SK-N-SH (cell line): ENCODE measurements around the gene PARD3B. TPM values are rescaled to one million over a fixed set of nuclear protein-coding genes. Genes with fewer than 3 reads are reported as not detected.

Experiments
- CTCF ChIA-PET: fragments of 300-600, 350-600 bp; formaldehyde crosslinking; extraction: SDS; loops from one replicate; lab custom pipeline; 2021; lab: Yijun Ruan, JAX
- POLR2A ChIA-PET: fragments of 350-600 bp; sonication (Branson Sonifier 250); formaldehyde crosslinking; extraction: SDS; loops from one replicate; lab custom pipeline; 2020; ENCODE audit warnings: antibody characterized with exemption, inconsistent platforms; lab: Yijun Ruan, JAX
- DNase-seq: peaks from one replicate; pipeline ENCODE4 v3.0.0; 2012
- H2AFZ ChIP-seq: fragments of 200-600 bp; sonication (generic); 2 replicates; pipeline ENCODE4 v1.8.1; 2016; ENCODE audit warnings: antibody characterized with exemption, mild to moderate bottlenecking, low read depth
- H3F3A ChIP-seq: fragments of 200-600 bp; sonication (generic); replicated peaks from 2 replicates; pipeline ENCODE3; 2016; ENCODE audit warnings: antibody characterized with exemption, mild to moderate bottlenecking; ENCODE audit not compliant: insufficient read depth
- H3K27ac ChIP-seq, 2 experiments: fragments of 200-500 bp in 1 of 2; fragments of 200-600 bp in 1 of 2; sonication (Bioruptor generic) in 1 of 2; sonication (generic), shearing (Covaris generic) in 1 of 2; 2 replicates each; pipeline versions ENCODE4 v1.5.1 to v1.6.1; 2014 to 2016; ENCODE audit warnings: low read depth in 2 of 2, inconsistent platforms in 1 of 2, low read length in 1 of 2, mild to moderate bottlenecking in 1 of 2, mixed read lengths in 1 of 2
- H3K27me3 ChIP-seq: fragments of 200-600 bp; sonication (generic), shearing (Covaris generic); 2 replicates; pipeline ENCODE4 v1.6.1; 2016; ENCODE audit warnings: mixed run types; ENCODE audit not compliant: insufficient read depth
- H3K36me3 ChIP-seq, 2 experiments: fragments of 200-500 bp in 1 of 2; fragments of 200-600 bp in 1 of 2; sonication (Bioruptor generic) in 1 of 2; sonication (generic) in 1 of 2; replicated peaks in 1 of 2; 2 replicates each; pipeline versions ENCODE3 to v1.5.1; 2014 to 2016; ENCODE audit warnings: low read length in 1 of 2, mild to moderate bottlenecking in 1 of 2; ENCODE audit not compliant: insufficient read depth in 2 of 2, control insufficient read depth in 1 of 2
- H3K4me1 ChIP-seq, 2 experiments: fragments of 200-500 bp in 1 of 2; fragments of 200-600 bp in 1 of 2; sonication (Bioruptor generic) in 1 of 2; sonication (generic), shearing (Covaris generic) in 1 of 2; 2 replicates each; pipeline versions ENCODE4 v1.5.1 to v1.6.1; 2014 to 2016; ENCODE audit warnings: low read depth in 1 of 2, low read length in 1 of 2, mixed run types in 1 of 2; ENCODE audit not compliant: insufficient read depth in 2 of 2, control insufficient read depth in 1 of 2
- H3K4me2 ChIP-seq: fragments of 200-600 bp; sonication (generic), shearing (Covaris generic); 2 replicates; pipeline ENCODE4 v1.6.1; 2017; ENCODE audit warnings: mixed run types
- H3K4me3 ChIP-seq, 2 experiments: fragments of 200-500 bp in 1 of 2; fragments of 200-600 bp in 1 of 2; sonication (Bioruptor generic) in 1 of 2; sonication (generic), shearing (Covaris generic) in 1 of 2; 2 replicates each; pipeline versions ENCODE4 v1.5.1 to v1.8.1; 2014 to 2016; ENCODE audit warnings: low read depth in 2 of 2, inconsistent platforms in 1 of 2, low read length in 1 of 2, mild to moderate bottlenecking in 1 of 2, mixed read lengths in 1 of 2, moderate library complexity in 1 of 2
- H3K79me2 ChIP-seq: fragments of 200-600 bp; sonication (generic); 2 replicates; pipeline ENCODE4 v1.8.1; 2017; ENCODE audit warnings: mild to moderate bottlenecking; ENCODE audit not compliant: insufficient read depth
- H3K9ac ChIP-seq: fragments of 200-600 bp; sonication (generic); 2 replicates; pipeline ENCODE4 v1.6.1; 2017; ENCODE audit warnings: mixed run types
- H3K9me2 ChIP-seq: fragments of 200-600 bp; sonication (generic); 2 replicates; pipeline ENCODE4 v1.6.1; 2017; ENCODE audit warnings: mixed run types
- H3K9me3 ChIP-seq: fragments of 200-600 bp; sonication (generic); 2 replicates; pipeline ENCODE4 v1.6.1; 2017; ENCODE audit warnings: mixed run types, mild to moderate bottlenecking, moderate library complexity
- H4K20me1 ChIP-seq: fragments of 200-600 bp; sonication (generic); 2 replicates; pipeline ENCODE4 v1.6.1; 2017; ENCODE audit warnings: mild to moderate bottlenecking, mixed run types; ENCODE audit not compliant: insufficient read depth
- CHD2 ChIP-seq: fragments of 150-350 bp; IDR thresholded peaks from 2 replicates; pipeline ENCODE4 v1.6.1; 2018; ENCODE audit warnings: low read length; ENCODE audit not compliant: partially characterized antibody
- ELF1 ChIP-seq: IDR thresholded peaks from 2 replicates; pipeline ENCODE4 v1.4.0; 2012
- EP300 ChIP-seq, 2 experiments: IDR thresholded peaks; 2 replicates each; pipeline versions ENCODE4 v1.4.0 to v1.6.1; 2012; ENCODE audit warnings: borderline replicate concordance in 1 of 2, low read depth in 1 of 2, low read length in 1 of 2
- EZH2phosphoT487 ChIP-seq: fragments of 200-600 bp; sonication (generic); IDR thresholded peaks from 2 replicates; pipeline ENCODE4 v1.6.1; 2017; ENCODE audit warnings: low read depth, mixed run types, mild to moderate bottlenecking, antibody characterized with exemption, moderate library complexity, borderline replicate concordance
- JUND ChIP-seq: IDR thresholded peaks from 2 replicates; pipeline ENCODE4 v1.4.0; 2012
- MEF2A ChIP-seq: IDR thresholded peaks from 2 replicates; pipeline ENCODE4 v1.4.0; 2012; ENCODE audit warnings: low read depth, borderline replicate concordance
- MXI1 ChIP-seq: IDR thresholded peaks from 2 replicates; pipeline ENCODE4 v1.6.1; 2012; ENCODE audit warnings: mild to moderate bottlenecking, low read depth, low read length, improper control_type of control experiment
- NRF1 ChIP-seq: IDR thresholded peaks from 2 replicates; pipeline ENCODE4 v1.6.1; 2012; ENCODE audit warnings: low read depth, mild to moderate bottlenecking, low read length
- POLR2AphosphoS5 ChIP-seq: IDR thresholded peaks from 2 replicates; pipeline ENCODE4 v1.6.1; 2012; ENCODE audit warnings: low read depth, low read length
- RAD21 ChIP-seq: IDR thresholded peaks from 2 replicates; pipeline ENCODE4 v1.6.1; 2012; ENCODE audit warnings: mild to moderate bottlenecking, low read length
- RCOR1 ChIP-seq: fragments of 150-350 bp; IDR thresholded peaks from 2 replicates; pipeline ENCODE4 v1.6.1; 2017; ENCODE audit warnings: antibody characterized with exemption, low read length
- RFX5 ChIP-seq: IDR thresholded peaks from 2 replicates; pipeline ENCODE4 v1.6.1; 2012; ENCODE audit warnings: mild to moderate bottlenecking, improper control_type of control experiment, low read length
- RXRA ChIP-seq: IDR thresholded peaks from 2 replicates; pipeline ENCODE4 v1.4.0; 2012; ENCODE audit warnings: low read depth, mild to moderate bottlenecking, borderline replicate concordance
- SIN3A ChIP-seq: IDR thresholded peaks from 2 replicates; pipeline ENCODE4 v1.6.1; 2012; ENCODE audit warnings: low read depth, mild to moderate bottlenecking, low read length, moderate library complexity, borderline replicate concordance
- SMC3 ChIP-seq: IDR thresholded peaks from 2 replicates; pipeline ENCODE4 v1.6.1; 2012; ENCODE audit warnings: low read depth, low read length, improper control_type of control experiment
- TCF12 ChIP-seq: IDR thresholded peaks from 2 replicates; pipeline ENCODE4 v1.4.0; 2012
- TEAD4 ChIP-seq: IDR thresholded peaks from 2 replicates; pipeline ENCODE4 v1.4.0; 2012; ENCODE audit warnings: mild to moderate bottlenecking, borderline replicate concordance; ENCODE audit not compliant: insufficient read depth
- YY1 ChIP-seq: IDR thresholded peaks from 2 replicates; pipeline ENCODE4 v1.4.0; 2012; ENCODE audit warnings: low read depth, mild to moderate bottlenecking
- WGBS: methylation state at CpG from one replicate; pipeline ENCODE4 v1.1.6; 2017; ENCODE audit warnings: low lambda C conversion rate; 5-methylcytosine and 5-hydroxymethylcytosine counted together
- polyA plus RNA-seq, 3 experiments: library from polyadenylated mRNA; depleted of rRNA; stranded (reverse); fragments of >200 nt; gene quantifications; 2 replicates each; pipeline ENCODE4 v1.2.3, GENCODE V29; 2012
- TF ChIP-seq, protein P1 (sequence below): IDR thresholded peaks from 2 replicates; pipeline ENCODE4 v1.4.0; 2012; ENCODE audit warnings: low read depth
- TF ChIP-seq, protein P2 (sequence below): IDR thresholded peaks from 2 replicates; pipeline ENCODE4; 2012
- TF ChIP-seq, protein P3 (sequence below): fragments of 150-350 bp; IDR thresholded peaks from 2 replicates; pipeline ENCODE4 v1.6.1; 2016; ENCODE audit warnings: mild to moderate bottlenecking, low read depth, low read length

Gene PARD3B
- polyA plus RNA-seq, 1 of the 3 experiments (the other 2 are of a cell fraction), result 0.87 TPM

DNA sequence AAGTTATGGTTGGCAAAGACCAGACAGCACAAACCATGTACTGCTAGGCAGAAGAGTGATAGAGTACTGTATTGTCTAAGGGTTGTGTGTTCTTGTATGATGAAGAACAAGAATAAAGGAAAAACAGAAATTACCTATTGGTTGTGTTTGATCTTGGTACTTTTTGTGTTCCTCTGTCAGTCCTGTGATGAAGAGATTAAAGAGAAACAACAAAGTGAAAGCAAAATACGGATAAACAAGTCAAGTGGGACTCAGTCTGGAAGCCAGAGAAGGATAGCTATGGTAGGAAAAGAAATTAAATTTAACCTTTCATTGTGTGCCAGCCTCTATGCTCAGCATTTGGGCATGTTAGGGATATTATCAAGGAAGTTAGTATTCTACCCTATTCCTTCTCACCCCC lies 413.1 kb downstream of the PARD3B start:
- Histone ChIP-seq H3K79me2 (no peaks in the 10 kb centered on the region), H3K9ac (no peak overlapping the region), H3K27ac (no peak overlapping the region), H2AFZ (no peak overlapping the region), H3K9me2 (no peaks in the 10 kb centered on the region), H3K27me3 (no peaks in the 10 kb centered on the region), H3K4me1 (no peaks in the 10 kb centered on the region; a peak in 1 of 4 replicates), H3K4me3 (no peak overlapping the region)
- ChIA-PET CTCF (no interaction called here), POLR2A (no interaction called here)
- WGBS, result 67% methylated on average over 1 of the region's 1 CpG
- DNase-seq, result no peak
- TF ChIP-seq SIN3A (no peak), TEAD4 (no peak), RCOR1 (no peak), EZH2phosphoT487 (no peak), RXRA (no peak)
- TF ChIP-seq, protein P1, sequence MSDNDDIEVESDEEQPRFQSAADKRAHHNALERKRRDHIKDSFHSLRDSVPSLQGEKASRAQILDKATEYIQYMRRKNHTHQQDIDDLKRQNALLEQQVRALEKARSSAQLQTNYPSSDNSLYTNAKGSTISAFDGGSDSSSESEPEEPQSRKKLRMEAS, result no peak
- TF ChIP-seq, protein P2, sequence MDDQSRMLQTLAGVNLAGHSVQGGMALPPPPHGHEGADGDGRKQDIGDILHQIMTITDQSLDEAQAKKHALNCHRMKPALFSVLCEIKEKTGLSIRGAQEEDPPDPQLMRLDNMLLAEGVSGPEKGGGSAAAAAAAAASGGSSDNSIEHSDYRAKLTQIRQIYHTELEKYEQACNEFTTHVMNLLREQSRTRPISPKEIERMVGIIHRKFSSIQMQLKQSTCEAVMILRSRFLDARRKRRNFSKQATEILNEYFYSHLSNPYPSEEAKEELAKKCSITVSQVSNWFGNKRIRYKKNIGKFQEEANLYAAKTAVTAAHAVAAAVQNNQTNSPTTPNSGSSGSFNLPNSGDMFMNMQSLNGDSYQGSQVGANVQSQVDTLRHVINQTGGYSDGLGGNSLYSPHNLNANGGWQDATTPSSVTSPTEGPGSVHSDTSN, result no peak
- TF ChIP-seq, protein P3, sequence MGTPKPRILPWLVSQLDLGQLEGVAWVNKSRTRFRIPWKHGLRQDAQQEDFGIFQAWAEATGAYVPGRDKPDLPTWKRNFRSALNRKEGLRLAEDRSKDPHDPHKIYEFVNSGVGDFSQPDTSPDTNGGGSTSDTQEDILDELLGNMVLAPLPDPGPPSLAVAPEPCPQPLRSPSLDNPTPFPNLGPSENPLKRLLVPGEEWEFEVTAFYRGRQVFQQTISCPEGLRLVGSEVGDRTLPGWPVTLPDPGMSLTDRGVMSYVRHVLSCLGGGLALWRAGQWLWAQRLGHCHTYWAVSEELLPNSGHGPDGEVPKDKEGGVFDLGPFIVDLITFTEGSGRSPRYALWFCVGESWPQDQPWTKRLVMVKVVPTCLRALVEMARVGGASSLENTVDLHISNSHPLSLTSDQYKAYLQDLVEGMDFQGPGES, result no peak
- TF ChIP-seq, all 33 proteins: peak for 0
- no peak overlapping the region for H3K4me2 ChIP-seq
- no peaks in the 10 kb centered on the region for H3K36me3 ChIP-seq
- H4K20me1 ChIP-seq, result no peaks in the 10 kb centered on the region
- no peaks in the 10 kb centered on the region for H3K9me3 ChIP-seq
- no peaks in the 10 kb centered on the region for H3F3A ChIP-seq

DNA sequence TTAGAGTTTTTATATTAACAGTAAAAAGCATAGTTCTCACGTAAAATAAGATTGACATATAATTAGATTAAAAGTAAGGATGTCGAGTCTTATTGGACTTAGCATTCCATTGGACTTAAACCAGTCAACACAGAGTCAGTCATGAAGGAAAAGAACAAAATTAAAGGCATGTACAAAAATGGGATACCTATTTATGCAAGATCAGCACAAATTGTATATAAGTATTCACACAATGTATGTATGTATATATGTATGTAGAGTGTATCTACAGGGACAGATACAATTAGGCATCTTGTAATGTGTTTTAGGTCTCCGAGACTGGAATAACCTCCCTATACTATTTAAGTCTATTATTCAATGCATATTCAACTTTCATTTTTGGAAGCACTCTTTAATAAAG lies 419.1 kb downstream of the PARD3B start:
- CTCF ChIA-PET, result no interaction called here
- 89% methylated on average over 3 of the region's 3 CpGs for WGBS
- H3K4me2 ChIP-seq, result no peak overlapping the region
- no peaks in the 10 kb centered on the region for H3K27me3 ChIP-seq
- H3K9ac ChIP-seq, result no peak overlapping the region
- H3K4me1 ChIP-seq, result peaks cover 0 to 14% of the 10 kb centered on the region in 2 experiments; a peak in 2 of 4 replicates
- DNase-seq, result no peak
- H3K9me2 ChIP-seq, result no peaks in the 10 kb centered on the region
- no peaks in the 10 kb centered on the region for H3K79me2 ChIP-seq
- H4K20me1 ChIP-seq, result no peaks in the 10 kb centered on the region
- H3K27ac ChIP-seq, result no peak overlapping the region
- peaks cover 3% of the 10 kb centered on the region for H3F3A ChIP-seq
- no peak for TF ChIP-seq POLR2AphosphoS5
- TF ChIP-seq MXI1, result no peak
- no peak for TF ChIP-seq TCF12
- TF ChIP-seq TEAD4, result no peak
- no peak for TF ChIP-seq ELF1
- no peak for TF ChIP-seq RAD21
- no peak for TF ChIP-seq SMC3
- TF ChIP-seq CHD2, result no peak
- no peak for TF ChIP-seq YY1
- TF ChIP-seq EP300 (IDR thresholded peaks at IDR 0.05; ENCODE audit: borderline replicate concordance in 1 of 2, low read depth in 1 of 2, low read length in 1 of 2), result no peak
- TF ChIP-seq RFX5, result no peak
- no peak for TF ChIP-seq JUND
- no peak for TF ChIP-seq NRF1
- no peak for TF ChIP-seq MEF2A
- TF ChIP-seq, all 33 proteins: peak for 0
- H3K36me3 ChIP-seq, result no peaks in the 10 kb centered on the region
- no peak overlapping the region for H2AFZ ChIP-seq
- no peak overlapping the region for H3K4me3 ChIP-seq
- POLR2A ChIA-PET, result no interaction called here
- H3K9me3 ChIP-seq, result no peaks in the 10 kb centered on the region
